SK-MEL-5 (cell line): ENCODE measurements around the gene BATF2. TPM values are rescaled to one million over a fixed set of nuclear protein-coding genes. Genes with fewer than 3 reads are reported as not detected.

Experiments used
- small RNA-seq, 2 experiments: library from RNA; depleted of rRNA; stranded (forward); fragments of <200 nt; gene quantifications; one replicate each; pipeline ENCODE3, GENCODE V24; 2014
- total RNA-seq: library from RNA; depleted of rRNA; stranded (reverse); fragments of >200 nt; shearing (Covaris generic); gene quantifications from 2 replicates; pipeline ENCODE4 v1.2.3, GENCODE V29; 2014; rRNA removed

Gene BATF2
- total RNA-seq, 1 experiment from 2014 or later, result 0.45 TPM

Small RNAs within 50 kb of the gene (small RNA-seq; reads per million reads assigned to genes)
- gene MIR6879, result 0 reads per million in 2 experiments
- gene SNX15, result 0 reads per million in 2 experiments

Other genes with a start within 250 kb of the BATF2 start
- 0.05 and 0.08 TPM in 2 replicates for gene PYGM, start 237.0 kb downstream of the BATF2 start, total RNA-seq
- 53.3 and 57.4 TPM in 2 replicates for gene SF1, start 218.4 kb downstream of the BATF2 start, total RNA-seq
- gene MAP4K2, start 193.8 kb downstream of the BATF2 start, total RNA-seq, result 14.9 and 16.3 TPM in 2 replicates
- 8.5 and 9.1 TPM in 2 replicates for gene MEN1, start 186.4 kb downstream of the BATF2 start, total RNA-seq
- gene CDC42BPG, start 152.3 kb downstream of the BATF2 start, total RNA-seq, result 1.1 and 1.6 TPM in 2 replicates
- 9.7 and 12.6 TPM in 2 replicates for gene EHD1, start 118.3 kb downstream of the BATF2 start, total RNA-seq
- 5.2 and 8.1 TPM in 2 replicates for gene ATG2A, start 79.8 kb downstream of the BATF2 start, total RNA-seq
- 8.4 and 13.3 TPM in 2 replicates for gene PPP2R5B, start 72.3 kb downstream of the BATF2 start, total RNA-seq
- gene GPHA2, start 61.1 kb downstream of the BATF2 start, total RNA-seq, result not detected in 2 replicates
- gene MAJIN, start 24.9 kb downstream of the BATF2 start, total RNA-seq, result not detected in 2 replicates
- gene ARL2, start 17.2 kb upstream of the BATF2 start, total RNA-seq, result 88.5 and 88.6 TPM in 2 replicates
- 6.2 and 7.4 TPM in 2 replicates for gene SNX15, start 30.5 kb upstream of the BATF2 start, total RNA-seq
- 4.7 and 4.8 TPM in 2 replicates for gene SAC3D1, start 44.2 kb upstream of the BATF2 start, total RNA-seq
- gene NAALADL1, start 61.6 kb upstream of the BATF2 start, total RNA-seq, result not detected in 2 replicates
- gene CDCA5, start 87.1 kb upstream of the BATF2 start, total RNA-seq, result 18.8 and 21.7 TPM in 2 replicates
- 22.2 and 23.8 TPM in 2 replicates for gene ZFPL1, start 87.3 kb upstream of the BATF2 start, total RNA-seq
- 86.9 and 92.9 TPM in 2 replicates for gene VPS51, start 99.2 kb upstream of the BATF2 start, total RNA-seq
- 3.4 and 5.3 TPM in 2 replicates for gene TM7SF2, start 114.9 kb upstream of the BATF2 start, total RNA-seq
- 7.5 and 8.1 TPM in 2 replicates for gene ZNHIT2, start 120.7 kb upstream of the BATF2 start, total RNA-seq
- gene FAU, start 125.2 kb upstream of the BATF2 start, total RNA-seq, result 196 and 229 TPM in 2 replicates
- gene MRPL49, start 125.3 kb upstream of the BATF2 start, total RNA-seq, result 52.2 and 53.9 TPM in 2 replicates
- 8.9 and 12.2 TPM in 2 replicates for gene SYVN1, start 137.5 kb upstream of the BATF2 start, total RNA-seq
- not detected in 2 replicates for gene SPDYC, start 173.3 kb upstream of the BATF2 start, total RNA-seq
- 40.5 and 54.5 TPM in 2 replicates for gene CAPN1, start 185.0 kb upstream of the BATF2 start, total RNA-seq